Right atrium auricular region (tissue), 2 donors: ENCODE results near the gene CTDSPL2. TPM values are rescaled to one million over a fixed set of nuclear protein-coding genes. Genes with fewer than 3 reads are reported as not detected.
"Not testable (repeated sequence)": the region's sequence is repeated elsewhere in the genome, so short reads cannot be mapped to it uniquely, and the experiment has no call there.

Source experiments
- DNase-seq: peaks from one replicate; pipeline ENCODE4 v3.0.0-alpha.2; 2019; ENCODE audit warnings: low spot score
- H3K27ac ChIP-seq, 2 donors: fragments of 200-600 bp; sonication (generic); 1 replicate in 1 of 2; 2 replicates in 1 of 2; pipeline ENCODE4 v1.5.1; 2016 to 2019
- H3K27me3 ChIP-seq, 2 donors: fragments of 200-600 bp; sonication (generic); one replicate each; pipeline versions ENCODE4 v1.5.1 to v1.6.0; 2017 to 2019
- H3K36me3 ChIP-seq: fragments of 200-600 bp; sonication (generic); one replicate; pipeline ENCODE4 v1.5.1; 2016
- H3K4me1 ChIP-seq, 2 donors: fragments of 200-600 bp; sonication (generic); one replicate each; pipeline versions ENCODE4 v1.5.1 to v1.6.0; 2017 to 2019
- H3K4me3 ChIP-seq, 2 donors: fragments of 200-600 bp; sonication (generic); 1 replicate in 1 of 2; 2 replicates in 1 of 2; pipeline ENCODE4 v1.5.1; 2017 to 2019; ENCODE audit warnings: mild to moderate bottlenecking in 1 of 2, moderate library complexity in 1 of 2
- H3K9me3 ChIP-seq, 2 donors: fragments of 200-600 bp; sonication (generic); one replicate each; pipeline ENCODE4 v1.5.1; 2019
- total RNA-seq, 2 donors: library from RNA; depleted of rRNA; stranded (reverse); fragments of >200 nt; gene quantifications; one replicate each; pipeline ENCODE4 v1.1.0, GENCODE V29; 2016
- TF ChIP-seq, protein P1 (sequence below), 2 donors: fragments of 200-600 bp; sonication (generic); IDR thresholded peaks; one replicate each; pipeline ENCODE4 v1.5.1; 2019; ENCODE audit warnings: antibody characterized with exemption in 2 of 2

The CTDSPL2 gene
- total RNA-seq, 2 donors from 2014 or later, result 22.5 to 32.9 TPM

DNA sequence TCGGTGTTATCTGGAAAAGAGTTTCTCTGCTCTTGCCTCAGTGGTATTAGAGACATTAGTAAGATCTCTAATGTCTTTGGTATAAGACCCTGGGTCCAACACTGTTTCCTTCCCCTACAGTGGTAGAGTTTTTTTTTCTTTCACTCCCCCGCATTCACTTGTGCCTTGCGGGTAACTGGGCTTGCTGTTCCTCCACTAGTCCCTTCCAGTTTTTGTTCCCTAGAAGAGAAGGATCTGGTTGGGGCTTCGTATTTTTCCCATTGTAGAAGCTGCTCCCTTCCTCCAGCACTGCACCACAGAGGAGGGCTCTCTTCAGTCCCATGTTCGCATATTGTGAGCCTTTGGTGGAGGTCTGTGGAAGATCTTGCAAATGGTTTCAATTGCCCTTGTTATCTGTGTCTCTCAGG lies 13.7 kb downstream of the CTDSPL2 start:
- no peak for DNase-seq
- TF ChIP-seq, protein P1, sequence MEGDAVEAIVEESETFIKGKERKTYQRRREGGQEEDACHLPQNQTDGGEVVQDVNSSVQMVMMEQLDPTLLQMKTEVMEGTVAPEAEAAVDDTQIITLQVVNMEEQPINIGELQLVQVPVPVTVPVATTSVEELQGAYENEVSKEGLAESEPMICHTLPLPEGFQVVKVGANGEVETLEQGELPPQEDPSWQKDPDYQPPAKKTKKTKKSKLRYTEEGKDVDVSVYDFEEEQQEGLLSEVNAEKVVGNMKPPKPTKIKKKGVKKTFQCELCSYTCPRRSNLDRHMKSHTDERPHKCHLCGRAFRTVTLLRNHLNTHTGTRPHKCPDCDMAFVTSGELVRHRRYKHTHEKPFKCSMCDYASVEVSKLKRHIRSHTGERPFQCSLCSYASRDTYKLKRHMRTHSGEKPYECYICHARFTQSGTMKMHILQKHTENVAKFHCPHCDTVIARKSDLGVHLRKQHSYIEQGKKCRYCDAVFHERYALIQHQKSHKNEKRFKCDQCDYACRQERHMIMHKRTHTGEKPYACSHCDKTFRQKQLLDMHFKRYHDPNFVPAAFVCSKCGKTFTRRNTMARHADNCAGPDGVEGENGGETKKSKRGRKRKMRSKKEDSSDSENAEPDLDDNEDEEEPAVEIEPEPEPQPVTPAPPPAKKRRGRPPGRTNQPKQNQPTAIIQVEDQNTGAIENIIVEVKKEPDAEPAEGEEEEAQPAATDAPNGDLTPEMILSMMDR (IDR thresholded peaks at IDR 0.05), result no peak
- H3K27ac ChIP-seq, result no peak overlapping the region
- H3K4me1 ChIP-seq, result peaks cover 0 to 26% of the 10 kb centered on the region in 2 donors
- no peaks in the 10 kb centered on the region for H3K36me3 ChIP-seq
- H3K27me3 ChIP-seq, result no peaks in the 10 kb centered on the region
- H3K9me3 ChIP-seq, result no peaks in the 10 kb centered on the region
- no peak overlapping the region for H3K4me3 ChIP-seq

DNA sequence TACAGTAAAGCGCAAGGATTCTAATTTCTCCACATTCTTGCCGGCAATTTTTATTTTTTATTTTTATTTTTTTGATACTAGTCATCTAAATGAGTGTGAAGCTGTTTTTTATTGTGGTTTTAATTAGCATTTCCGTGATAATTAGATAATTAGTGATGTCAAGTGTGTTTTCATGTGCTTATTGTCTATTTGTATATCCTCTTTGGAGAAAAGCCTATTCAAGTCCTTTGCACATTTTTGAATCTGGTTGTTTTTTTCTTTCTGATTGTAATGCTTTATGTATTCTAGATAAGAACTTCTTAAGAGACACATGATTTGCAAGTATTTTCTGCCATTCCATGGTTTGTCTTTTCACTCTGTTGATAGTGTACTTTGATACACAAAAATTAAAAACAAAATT lies 16.1 kb downstream of the CTDSPL2 start:
- no peak overlapping the region for H3K27ac ChIP-seq
- no peaks in the 10 kb centered on the region for H3K9me3 ChIP-seq
- TF ChIP-seq, protein P1 (IDR thresholded peaks at IDR 0.05), result no peak
- no peak for DNase-seq
- H3K4me3 ChIP-seq, result no peak overlapping the region
- H3K27me3 ChIP-seq, result no peaks in the 10 kb centered on the region
- peaks cover 0 to 19% of the 10 kb centered on the region in 2 donors for H3K4me1 ChIP-seq
- H3K36me3 ChIP-seq, result no peaks in the 10 kb centered on the region

DNA sequence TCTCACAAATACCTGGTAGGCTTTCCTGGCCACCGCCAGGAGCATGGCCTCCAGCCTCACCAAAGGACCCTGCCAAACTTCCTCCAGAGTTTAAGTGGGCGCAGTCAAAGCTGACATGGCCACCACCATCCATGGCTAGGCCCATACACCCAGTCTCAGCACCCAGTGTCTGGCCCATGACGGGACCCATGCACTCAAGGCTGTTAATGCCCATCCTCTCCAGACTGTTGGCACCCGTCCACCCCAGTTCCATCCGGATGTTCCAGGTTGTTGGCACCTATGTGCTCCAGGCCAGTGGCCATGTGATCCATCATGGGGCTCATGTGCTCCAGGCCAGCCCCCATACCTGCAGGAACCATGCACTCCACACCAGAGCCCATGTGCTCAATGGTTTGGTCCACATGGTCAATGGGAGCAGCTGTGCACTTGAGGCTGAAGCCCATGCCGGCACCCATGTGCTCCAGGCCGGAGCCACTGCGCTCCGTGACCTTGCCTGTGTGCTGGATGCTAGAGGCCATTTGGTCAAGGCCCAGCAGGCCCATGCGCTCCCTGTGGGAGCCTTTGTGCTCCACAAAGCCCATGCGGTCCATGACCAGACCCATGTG lies 20.4 kb downstream of the CTDSPL2 start:
- TF ChIP-seq, protein P1 (IDR thresholded peaks at IDR 0.05), result no peak
- Histone ChIP-seq H3K27ac (no peak overlapping the region), H3K4me1 (no peaks in the 10 kb centered on the region), H3K4me3 (no peak overlapping the region), H3K9me3 (no peaks in the 10 kb centered on the region), H3K36me3 (no peaks in the 10 kb centered on the region), H3K27me3 (no peaks in the 10 kb centered on the region)
- no peak for DNase-seq

DNA sequence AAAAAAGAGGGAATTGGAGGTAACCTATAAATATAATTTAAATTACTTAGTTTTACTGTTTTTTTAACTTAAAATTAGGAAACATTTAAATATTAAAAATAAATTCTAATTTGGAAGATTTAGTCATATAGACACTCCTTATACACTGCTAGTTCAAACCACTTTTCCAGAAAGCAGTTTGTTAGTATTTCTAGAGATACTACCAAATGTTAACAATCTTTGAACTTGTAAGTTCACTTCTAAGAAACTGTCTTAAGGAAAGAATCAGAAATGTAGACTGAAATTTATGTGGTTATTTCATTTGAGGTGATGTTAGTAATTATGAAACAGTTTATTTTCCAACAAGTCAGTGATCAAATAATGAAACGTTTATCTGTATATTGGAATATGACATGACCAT lies 22.7 kb downstream of the CTDSPL2 start:
- TF ChIP-seq, protein P1 (IDR thresholded peaks at IDR 0.05), result no peak
- DNase-seq, result no peak
- no peak overlapping the region for H3K27ac ChIP-seq

DNA sequence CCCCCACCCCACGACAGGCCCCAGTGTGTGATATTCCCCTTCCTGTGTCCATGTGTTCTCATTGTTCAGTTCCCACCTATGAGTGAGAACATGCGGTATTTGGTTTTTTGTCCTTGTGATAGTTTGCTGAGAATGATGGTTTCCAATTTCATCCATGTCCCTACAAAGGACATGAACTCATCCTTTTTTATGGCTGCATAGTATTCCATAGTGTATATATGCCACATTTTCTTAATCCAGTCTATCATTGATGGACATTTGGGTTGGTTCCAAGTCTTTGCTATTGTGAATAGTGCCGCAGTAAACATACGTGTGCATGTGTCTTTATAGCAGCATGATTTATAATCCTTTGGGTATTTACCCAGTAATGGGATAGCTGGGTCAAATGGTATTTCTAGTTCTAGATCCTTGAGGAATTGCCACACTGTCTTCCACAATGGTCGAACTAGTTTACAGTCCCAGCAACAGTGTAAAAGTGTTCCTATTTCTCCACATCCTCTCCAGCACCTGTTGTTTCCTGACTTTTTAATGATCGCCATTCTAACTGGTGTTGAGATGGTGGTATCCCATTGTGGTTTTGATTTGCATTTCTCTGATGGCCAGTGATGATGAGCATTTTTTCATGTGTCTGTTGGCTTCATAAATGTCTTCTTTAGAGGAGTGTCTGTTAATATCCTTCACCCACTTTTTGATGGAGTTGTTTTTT lies 26.3 kb downstream of the CTDSPL2 start:
- H3K36me3 ChIP-seq, DNase-seq, H3K4me1 ChIP-seq, H3K27ac ChIP-seq, H3K27me3 ChIP-seq, H3K4me3 ChIP-seq, H3K9me3 ChIP-seq: not testable (repeated sequence)

More for the DNA sequence above, 22.7 kb downstream of the CTDSPL2 start:
- Histone ChIP-seq H3K9me3 (no peaks in the 10 kb centered on the region), H3K4me3 (no peak overlapping the region), H3K27me3 (no peaks in the 10 kb centered on the region), H3K4me1 (no peaks in the 10 kb centered on the region), H3K36me3 (no peaks in the 10 kb centered on the region)

DNA sequence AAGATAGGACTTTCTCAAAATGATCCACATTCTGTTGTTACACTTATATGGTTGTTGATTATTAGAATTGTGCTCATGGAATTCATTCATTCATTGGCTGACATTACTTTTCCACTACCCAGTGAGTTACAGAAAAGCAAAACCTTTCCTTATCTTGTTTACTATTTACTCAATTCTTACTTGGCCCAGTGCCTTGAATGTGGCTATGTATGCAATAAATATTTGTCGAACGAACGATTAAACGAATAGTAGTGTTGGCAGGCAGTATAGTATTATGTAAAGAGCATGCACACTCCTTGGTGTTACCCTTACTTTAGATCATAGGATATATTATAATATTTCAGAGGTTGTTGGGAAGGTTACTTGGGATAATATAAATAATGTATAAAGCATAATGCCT lies 31.0 kb downstream of the CTDSPL2 start:
- no peaks in the 10 kb centered on the region for H3K9me3 ChIP-seq
- peaks cover 21% of the 10 kb centered on the region for H3K36me3 ChIP-seq
- H3K4me1 ChIP-seq, result peaks cover 0 to 7% of the 10 kb centered on the region in 2 donors
- no peak overlapping the region for H3K27ac ChIP-seq
- TF ChIP-seq, protein P1 (IDR thresholded peaks at IDR 0.05), result no peak
- no peak for DNase-seq
- no peak overlapping the region for H3K4me3 ChIP-seq
- no peaks in the 10 kb centered on the region for H3K27me3 ChIP-seq
